Measurements from ENCODE around the gene PDHA1.

Gene PDHA1

GRCh38 chrX:19381326-19381725 lies 37.6 kb downstream of the PDHA1 start:
- DNase-seq: no peak

- DNase-seq: no peak
Measured at GRCh38 chrX:19382555-19383145, 38.9 kb downstream of the PDHA1 start.

GRCh38 chrX:19386679-19387078 lies 43.0 kb downstream of the PDHA1 start:
- no peak for DNase-seq

GRCh38 chrX:19388064-19388679 lies 44.4 kb downstream of the PDHA1 start:
- DNase-seq: no peak

DNA sequence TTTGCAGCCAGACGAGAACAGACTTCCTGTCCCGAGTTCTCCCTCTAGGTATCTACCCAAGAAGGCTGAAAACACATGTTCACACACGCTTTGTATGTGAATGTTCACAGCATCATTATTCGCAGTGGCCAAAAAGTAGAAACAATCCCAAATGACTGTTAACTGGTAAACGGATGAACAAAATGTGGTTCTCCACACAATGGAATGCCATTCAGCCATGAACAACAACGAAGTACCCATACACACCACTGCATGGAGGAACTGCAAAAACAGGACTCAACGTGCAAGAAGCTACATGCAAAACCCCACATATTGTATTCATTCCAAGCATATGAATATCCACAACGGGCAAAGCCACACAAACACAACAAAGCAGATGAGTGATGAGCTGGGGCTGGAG lies 45.0 kb downstream of the PDHA1 start:
- DNase-seq: no peak

DNA sequence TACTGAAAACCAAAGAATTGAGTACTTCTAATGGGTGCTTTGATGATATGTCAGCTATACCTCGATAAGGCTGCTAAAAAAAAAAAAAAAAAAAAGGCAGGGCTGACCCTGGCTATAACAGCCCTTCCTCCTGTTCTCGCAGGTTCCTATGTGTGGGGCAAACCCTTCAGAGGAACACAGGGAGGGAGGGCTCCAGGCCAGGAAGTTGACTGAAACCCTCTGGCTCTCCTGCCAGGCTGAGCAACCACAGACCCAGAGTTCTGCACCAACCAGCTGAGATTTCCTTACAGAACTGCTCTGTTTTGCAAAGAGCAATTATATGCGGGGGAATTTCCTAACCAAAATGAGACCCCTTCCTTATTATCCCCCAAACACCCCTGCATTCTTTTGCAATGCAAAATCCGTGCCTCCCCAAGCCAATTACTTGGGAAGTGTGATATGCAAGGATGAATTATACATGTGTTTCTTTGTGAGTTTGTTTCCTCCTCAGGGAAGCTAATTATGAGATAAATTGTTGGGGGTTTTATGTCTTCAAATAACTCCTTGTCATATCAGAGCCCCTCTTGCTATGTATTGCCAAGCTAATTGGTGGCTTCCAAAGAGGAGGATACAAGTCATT lies 45.6 kb downstream of the PDHA1 start:
- DNase-seq: no peak

- DNase-seq: no peak
Measured at GRCh38 chrX:19392078-19392477, 48.4 kb downstream of the PDHA1 start.

GRCh38 chrX:19392703-19393102 lies 49.0 kb downstream of the PDHA1 start:
- no peak for DNase-seq

GRCh38 chrX:19403696-19404095 lies 60.0 kb downstream of the PDHA1 start:
- DNase-seq: no peak

DNA sequence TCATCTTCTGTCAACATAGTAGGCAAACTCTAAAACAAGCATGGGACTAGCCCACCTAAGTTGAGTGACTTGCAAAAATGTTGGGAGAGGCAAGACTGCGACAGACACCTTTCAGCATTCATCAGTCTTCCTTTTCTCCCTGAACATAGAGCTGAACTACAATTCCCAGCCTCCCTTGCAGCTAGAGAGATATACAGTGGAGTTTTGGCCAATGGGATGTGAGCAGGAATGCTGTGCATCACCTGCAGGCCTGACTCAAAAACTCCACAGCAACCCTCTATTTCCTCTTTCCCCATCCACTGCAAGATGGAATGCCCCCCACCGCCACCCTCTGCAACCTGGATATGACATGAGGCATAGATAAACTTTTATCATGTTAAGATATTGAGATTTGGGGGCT lies 66.5 kb downstream of the PDHA1 start:
- DNase-seq: no peak
